Measurements from ENCODE around the gene LCN15.

Gene LCN15

GRCh38 chr9:136754059-136754572, 10.2 kb downstream of the LCN15 start:
- DNase-seq, result no peak

- DNase-seq, result no peak
Observed at GRCh38 chr9:136753371-136754058, 10.8 kb downstream of the LCN15 start.

- no peak for DNase-seq
Observed at GRCh38 chr9:136751814-136752213, 12.5 kb downstream of the LCN15 start.

- no peak for DNase-seq
Observed at GRCh38 chr9:136751244-136751643, 13.1 kb downstream of the LCN15 start.

GRCh38 chr9:136750526-136750925, 13.8 kb downstream of the LCN15 start:
- DNase-seq, result no peak

GRCh38 chr9:136748666-136749611, 15.4 kb downstream of the LCN15 start:
- no peak for DNase-seq

GRCh38 chr9:136748201-136748600, 16.1 kb downstream of the LCN15 start, which contains the start of gene LCN6:
Gene LCN6 (minus strand): TSS chr9:136748525. CDS start chr9:136748483, 42 bp downstream.
- no peak for DNase-seq

- DNase-seq, result no peak
Observed at GRCh38 chr9:136747161-136748060, 16.9 kb downstream of the LCN15 start.

- no peak for DNase-seq
Observed at GRCh38 chr9:136746621-136747020, 17.7 kb downstream of the LCN15 start.

- no peak for DNase-seq
Observed at GRCh38 chr9:136746155-136746490, 18.2 kb downstream of the LCN15 start.

- no peak for DNase-seq
Observed at GRCh38 chr9:136745389-136746154, 18.7 kb downstream of the LCN15 start.

- DNase-seq, result no peak
Observed at GRCh38 chr9:136744773-136745172, 19.5 kb downstream of the LCN15 start.

GRCh38 chr9:136743639-136744211, 20.6 kb downstream of the LCN15 start:
- DNase-seq, result no peak

GRCh38 chr9:136742591-136743391, 21.5 kb downstream of the LCN15 start, which contains the start of gene LCN10:
Gene LCN10 (minus strand): TSS chr9:136742940. CDS start chr9:136742903, 37 bp downstream.
- no peak for DNase-seq

GRCh38 chr9:136741883-136742571, 22.3 kb downstream of the LCN15 start:
- peak; percentile 37 to 51 for DNase-seq

GRCh38 chr9:136740971-136741882, 23.1 kb downstream of the LCN15 start:
- DNase-seq, result no peak

GRCh38 chr9:136740491-136740890, 23.8 kb downstream of the LCN15 start:
- DNase-seq, result no peak

GRCh38 chr9:136740069-136740468, 24.2 kb downstream of the LCN15 start:
- DNase-seq, result no peak

- no peak for DNase-seq
Observed at GRCh38 chr9:136739509-136739908, 24.8 kb downstream of the LCN15 start.
